GM23338 (cell line): ENCODE results near the gene THSD1. TPM values are rescaled to one million over a fixed set of nuclear protein-coding genes. Genes with fewer than 3 reads are reported as not detected.

ENCODE experiments used
- ATAC-seq: fragments of 200-7000 bp; cut with Tn5 transposase; 3 replicates; pipeline ENCODE4 v1.9.1; 2020
- DNase-seq: peaks from one replicate; pipeline ENCODE4 v3.0.0-alpha.2; 2015; ENCODE audit warnings: low spot score
- H2AFZ ChIP-seq: fragments of 200-600 bp; sonication (generic); 2 replicates; pipeline ENCODE4 v1.8.0; 2016; ENCODE audit warnings: antibody characterized with exemption, mild to moderate bottlenecking, moderate library complexity
- H3F3A ChIP-seq: fragments of 200-600 bp; sonication (generic); replicated peaks from 2 replicates; pipeline ENCODE4 v1.8.0; 2017; ENCODE audit warnings: antibody characterized with exemption, mixed run types, low read depth
- H3K27ac ChIP-seq: fragments of 200-600 bp; sonication (generic); 2 replicates; pipeline ENCODE4 v1.6.1; 2016; ENCODE audit warnings: low read depth
- H3K27me3 ChIP-seq: fragments of 200-600 bp; sonication (generic); 2 replicates; pipeline ENCODE4 v1.8.0; 2016; ENCODE audit warnings: mild to moderate bottlenecking, mixed run types, moderate library complexity; ENCODE audit not compliant: insufficient read depth
- H3K36me3 ChIP-seq: fragments of 200-600 bp; sonication (generic); 2 replicates; pipeline ENCODE4 v1.8.0; 2016; ENCODE audit warnings: mild to moderate bottlenecking; ENCODE audit not compliant: insufficient read depth
- H3K4me1 ChIP-seq: fragments of 200-600 bp; sonication (generic); 2 replicates; pipeline ENCODE4 v1.8.0; 2016; ENCODE audit warnings: mild to moderate bottlenecking, moderate library complexity; ENCODE audit not compliant: insufficient read depth
- H3K4me2 ChIP-seq: fragments of 200-600 bp; sonication (generic); 2 replicates; pipeline ENCODE4 v1.7.1; 2017; ENCODE audit warnings: mixed run types
- H3K4me3 ChIP-seq: fragments of 200-600 bp; sonication (generic); 2 replicates; pipeline ENCODE4 v1.6.1; 2016; ENCODE audit warnings: mixed run types
- H3K79me2 ChIP-seq: fragments of 200-600 bp; sonication (generic); replicated peaks from 2 replicates; pipeline ENCODE4 v1.8.0; 2017; ENCODE audit warnings: mild to moderate bottlenecking; ENCODE audit not compliant: insufficient read depth
- H3K9me2 ChIP-seq: fragments of 200-600 bp; sonication (generic); 2 replicates; pipeline ENCODE4 v1.8.0; 2017; ENCODE audit not compliant: insufficient read depth
- H4K20me1 ChIP-seq: fragments of 200-600 bp; sonication (generic); replicated peaks from 2 replicates; pipeline ENCODE4 v1.8.0; 2017; ENCODE audit warnings: mild to moderate bottlenecking; ENCODE audit not compliant: insufficient read depth
- H3K27ac Mint-ChIP-seq: 2 replicates; pipeline ENCODE4 v1.8.0; 2020; ENCODE audit warnings: inconsistent platforms, mild to moderate bottlenecking, moderate library complexity, mixed read lengths
- H3K27me3 Mint-ChIP-seq: 3 replicates; pipeline ENCODE4 v1.8.0; 2022; ENCODE audit warnings: low read depth, mild to moderate bottlenecking, moderate library complexity, mixed read lengths, inconsistent platforms; ENCODE audit not compliant: insufficient read depth, poor library complexity
- H3K36me3 Mint-ChIP-seq: 3 replicates; pipeline ENCODE4 v1.8.0; 2021; ENCODE audit warnings: low read depth, mild to moderate bottlenecking, inconsistent platforms, moderate library complexity, mixed read lengths
- H3K4me1 Mint-ChIP-seq: 3 replicates; pipeline ENCODE4 v1.8.0; 2020; ENCODE audit warnings: mild to moderate bottlenecking, inconsistent platforms, mixed read lengths
- H3K4me3 Mint-ChIP-seq: 3 replicates; pipeline ENCODE4 v1.8.0; 2021; ENCODE audit warnings: moderate library complexity, mild to moderate bottlenecking, inconsistent platforms, mixed read lengths
- H3K9me3 Mint-ChIP-seq: 3 replicates; pipeline ENCODE4 v1.8.0; 2020; ENCODE audit warnings: moderate library complexity, mild to moderate bottlenecking, inconsistent platforms, mixed read lengths
- EZH2 ChIP-seq: fragments of 200-600 bp; sonication (generic); IDR thresholded peaks from one replicate; pipeline ENCODE4 v1.8.0; 2017; ENCODE audit warnings: antibody characterized with exemption, mild to moderate bottlenecking, low read depth; ENCODE audit not compliant: unreplicated experiment
- NANOG ChIP-seq: IDR thresholded peaks from 2 replicates; pipeline ENCODE4 v1.6.1; 2016; ENCODE audit warnings: antibody characterized with exemption, borderline replicate concordance
- ZNF114 ChIP-seq: fragments of 250-450 bp; sonication (Bioruptor Pico); IDR thresholded peaks from 2 replicates; pipeline ENCODE4 v1.5.0; 2020; ENCODE audit warnings: mild to moderate bottlenecking, moderate library complexity
- ZNF331 ChIP-seq: fragments of 250-450 bp; sonication (Bioruptor Pico); IDR thresholded peaks from 2 replicates; pipeline ENCODE4 v1.5.0; 2020; ENCODE audit warnings: low read depth, mild to moderate bottlenecking, moderate library complexity
- polyA plus RNA-seq: library from polyadenylated mRNA; unstranded; fragments of >200 nt; fragmentation: Nextera tagmentation; extraction: Ambion mirVana; gene quantifications from 2 replicates; pipeline ENCODE4 v1.2.1, GENCODE V29; 2016
- total RNA-seq: library from RNA; depleted of rRNA; stranded (reverse); fragments of >200 nt; shearing (Covaris generic); gene quantifications from 2 replicates; pipeline ENCODE4 v1.2.3, GENCODE V29; 2014
- TF ChIP-seq, protein P1 (sequence below): fragments of 250-450 bp; sonication (Bioruptor Pico); IDR thresholded peaks from 2 replicates; pipeline ENCODE4 v1.5.0; 2020; ENCODE audit warnings: mild to moderate bottlenecking, moderate library complexity
- TF ChIP-seq, protein P2 (sequence below): IDR thresholded peaks from one replicate; pipeline ENCODE4 v1.6.1; 2018; ENCODE audit warnings: antibody characterized with exemption; ENCODE audit not compliant: unreplicated experiment

THSD1 gene
- total and polyA plus RNA-seq, 2 experiments from 2014 or later: 0.69 TPM; not detected in 1

DNA sequence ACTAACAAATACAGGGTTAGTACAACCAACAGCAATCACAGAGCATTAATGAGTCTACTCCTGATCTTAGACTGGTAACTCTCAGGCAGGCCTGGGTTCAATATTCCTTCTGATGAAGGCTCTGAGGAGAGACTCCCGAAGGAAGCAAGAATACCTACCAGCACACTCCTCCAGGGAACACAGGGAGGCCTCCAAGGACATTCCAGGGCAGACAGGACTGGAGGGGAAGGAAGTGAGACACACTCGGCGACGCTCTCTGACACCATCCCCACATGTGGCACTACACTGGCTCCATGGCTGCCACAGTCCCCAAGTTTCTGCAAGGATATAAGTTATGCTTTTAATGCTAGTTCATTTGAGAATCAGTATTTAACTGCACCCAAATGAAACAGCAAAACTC is 20.1 kb downstream of the THSD1 start (continued):
- TF ChIP-seq, protein P1, sequence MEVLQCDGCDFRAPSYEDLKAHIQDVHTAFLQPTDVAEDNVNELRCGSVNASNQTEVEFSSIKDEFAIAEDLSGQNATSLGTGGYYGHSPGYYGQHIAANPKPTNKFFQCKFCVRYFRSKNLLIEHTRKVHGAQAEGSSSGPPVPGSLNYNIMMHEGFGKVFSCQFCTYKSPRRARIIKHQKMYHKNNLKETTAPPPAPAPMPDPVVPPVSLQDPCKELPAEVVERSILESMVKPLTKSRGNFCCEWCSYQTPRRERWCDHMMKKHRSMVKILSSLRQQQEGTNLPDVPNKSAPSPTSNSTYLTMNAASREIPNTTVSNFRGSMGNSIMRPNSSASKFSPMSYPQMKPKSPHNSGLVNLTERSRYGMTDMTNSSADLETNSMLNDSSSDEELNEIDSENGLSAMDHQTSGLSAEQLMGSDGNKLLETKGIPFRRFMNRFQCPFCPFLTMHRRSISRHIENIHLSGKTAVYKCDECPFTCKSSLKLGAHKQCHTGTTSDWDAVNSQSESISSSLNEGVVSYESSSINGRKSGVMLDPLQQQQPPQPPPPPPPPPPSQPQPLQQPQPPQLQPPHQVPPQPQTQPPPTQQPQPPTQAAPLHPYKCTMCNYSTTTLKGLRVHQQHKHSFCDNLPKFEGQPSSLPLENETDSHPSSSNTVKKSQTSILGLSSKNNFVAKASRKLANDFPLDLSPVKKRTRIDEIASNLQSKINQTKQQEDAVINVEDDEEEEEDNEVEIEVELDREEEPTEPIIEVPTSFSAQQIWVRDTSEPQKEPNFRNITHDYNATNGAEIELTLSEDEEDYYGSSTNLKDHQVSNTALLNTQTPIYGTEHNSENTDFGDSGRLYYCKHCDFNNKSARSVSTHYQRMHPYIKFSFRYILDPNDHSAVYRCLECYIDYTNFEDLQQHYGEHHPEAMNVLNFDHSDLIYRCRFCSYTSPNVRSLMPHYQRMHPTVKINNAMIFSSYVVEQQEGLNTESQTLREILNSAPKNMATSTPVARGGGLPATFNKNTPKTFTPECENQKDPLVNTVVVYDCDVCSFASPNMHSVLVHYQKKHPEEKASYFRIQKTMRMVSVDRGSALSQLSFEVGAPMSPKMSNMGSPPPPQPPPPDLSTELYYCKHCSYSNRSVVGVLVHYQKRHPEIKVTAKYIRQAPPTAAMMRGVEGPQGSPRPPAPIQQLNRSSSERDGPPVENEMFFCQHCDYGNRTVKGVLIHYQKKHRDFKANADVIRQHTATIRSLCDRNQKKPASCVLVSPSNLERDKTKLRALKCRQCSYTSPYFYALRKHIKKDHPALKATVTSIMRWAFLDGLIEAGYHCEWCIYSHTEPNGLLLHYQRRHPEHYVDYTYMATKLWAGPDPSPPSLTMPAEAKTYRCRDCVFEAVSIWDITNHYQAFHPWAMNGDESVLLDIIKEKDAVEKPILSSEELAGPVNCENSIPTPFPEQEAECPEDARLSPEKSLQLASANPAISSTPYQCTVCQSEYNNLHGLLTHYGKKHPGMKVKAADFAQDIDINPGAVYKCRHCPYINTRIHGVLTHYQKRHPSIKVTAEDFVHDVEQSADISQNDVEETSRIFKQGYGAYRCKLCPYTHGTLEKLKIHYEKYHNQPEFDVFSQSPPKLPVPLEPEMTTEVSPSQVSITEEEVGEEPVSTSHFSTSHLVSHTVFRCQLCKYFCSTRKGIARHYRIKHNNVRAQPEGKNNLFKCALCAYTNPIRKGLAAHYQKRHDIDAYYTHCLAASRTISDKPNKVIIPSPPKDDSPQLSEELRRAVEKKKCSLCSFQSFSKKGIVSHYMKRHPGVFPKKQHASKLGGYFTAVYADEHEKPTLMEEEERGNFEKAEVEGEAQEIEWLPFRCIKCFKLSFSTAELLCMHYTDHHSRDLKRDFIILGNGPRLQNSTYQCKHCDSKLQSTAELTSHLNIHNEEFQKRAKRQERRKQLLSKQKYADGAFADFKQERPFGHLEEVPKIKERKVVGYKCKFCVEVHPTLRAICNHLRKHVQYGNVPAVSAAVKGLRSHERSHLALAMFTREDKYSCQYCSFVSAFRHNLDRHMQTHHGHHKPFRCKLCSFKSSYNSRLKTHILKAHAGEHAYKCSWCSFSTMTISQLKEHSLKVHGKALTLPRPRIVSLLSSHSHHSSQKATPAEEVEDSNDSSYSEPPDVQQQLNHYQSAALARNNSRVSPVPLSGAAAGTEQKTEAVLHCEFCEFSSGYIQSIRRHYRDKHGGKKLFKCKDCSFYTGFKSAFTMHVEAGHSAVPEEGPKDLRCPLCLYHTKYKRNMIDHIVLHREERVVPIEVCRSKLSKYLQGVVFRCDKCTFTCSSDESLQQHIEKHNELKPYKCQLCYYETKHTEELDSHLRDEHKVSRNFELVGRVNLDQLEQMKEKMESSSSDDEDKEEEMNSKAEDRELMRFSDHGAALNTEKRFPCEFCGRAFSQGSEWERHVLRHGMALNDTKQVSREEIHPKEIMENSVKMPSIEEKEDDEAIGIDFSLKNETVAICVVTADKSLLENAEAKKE (CRISPR knock-in tag): no peak
- no peak for TF ChIP-seq EZH2
- TF ChIP-seq ZNF114: no peak
- TF ChIP-seq NANOG: no peak
- no peak for TF ChIP-seq ZNF331 (CRISPR knock-in tag)
- TF ChIP-seq, protein P2, sequence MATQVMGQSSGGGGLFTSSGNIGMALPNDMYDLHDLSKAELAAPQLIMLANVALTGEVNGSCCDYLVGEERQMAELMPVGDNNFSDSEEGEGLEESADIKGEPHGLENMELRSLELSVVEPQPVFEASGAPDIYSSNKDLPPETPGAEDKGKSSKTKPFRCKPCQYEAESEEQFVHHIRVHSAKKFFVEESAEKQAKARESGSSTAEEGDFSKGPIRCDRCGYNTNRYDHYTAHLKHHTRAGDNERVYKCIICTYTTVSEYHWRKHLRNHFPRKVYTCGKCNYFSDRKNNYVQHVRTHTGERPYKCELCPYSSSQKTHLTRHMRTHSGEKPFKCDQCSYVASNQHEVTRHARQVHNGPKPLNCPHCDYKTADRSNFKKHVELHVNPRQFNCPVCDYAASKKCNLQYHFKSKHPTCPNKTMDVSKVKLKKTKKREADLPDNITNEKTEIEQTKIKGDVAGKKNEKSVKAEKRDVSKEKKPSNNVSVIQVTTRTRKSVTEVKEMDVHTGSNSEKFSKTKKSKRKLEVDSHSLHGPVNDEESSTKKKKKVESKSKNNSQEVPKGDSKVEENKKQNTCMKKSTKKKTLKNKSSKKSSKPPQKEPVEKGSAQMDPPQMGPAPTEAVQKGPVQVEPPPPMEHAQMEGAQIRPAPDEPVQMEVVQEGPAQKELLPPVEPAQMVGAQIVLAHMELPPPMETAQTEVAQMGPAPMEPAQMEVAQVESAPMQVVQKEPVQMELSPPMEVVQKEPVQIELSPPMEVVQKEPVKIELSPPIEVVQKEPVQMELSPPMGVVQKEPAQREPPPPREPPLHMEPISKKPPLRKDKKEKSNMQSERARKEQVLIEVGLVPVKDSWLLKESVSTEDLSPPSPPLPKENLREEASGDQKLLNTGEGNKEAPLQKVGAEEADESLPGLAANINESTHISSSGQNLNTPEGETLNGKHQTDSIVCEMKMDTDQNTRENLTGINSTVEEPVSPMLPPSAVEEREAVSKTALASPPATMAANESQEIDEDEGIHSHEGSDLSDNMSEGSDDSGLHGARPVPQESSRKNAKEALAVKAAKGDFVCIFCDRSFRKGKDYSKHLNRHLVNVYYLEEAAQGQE: no peak

DNA sequence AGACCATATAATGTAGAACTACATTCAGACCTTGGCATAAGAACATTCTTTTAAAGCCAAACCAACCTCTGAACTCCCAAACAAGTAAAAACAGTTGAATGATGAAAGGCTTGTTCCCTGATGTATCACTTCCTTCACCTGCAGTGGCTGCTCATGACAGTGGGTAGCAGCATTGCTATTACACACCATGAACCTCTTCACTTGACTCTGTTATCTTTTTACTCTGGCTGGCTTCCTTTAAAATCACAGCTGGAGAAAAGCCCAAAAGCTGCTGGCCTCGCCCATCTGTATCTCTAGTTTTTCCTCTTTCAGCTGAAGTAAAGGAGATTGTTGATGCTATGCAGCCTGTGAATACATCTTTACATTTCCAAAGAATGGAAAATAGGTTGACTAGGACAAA is 22.6 kb downstream of the THSD1 start:
- Histone ChIP-seq H3K4me1 (no peaks in the 10 kb centered on the region), H3K27ac (no peak overlapping the region), H3K36me3 (no peaks in the 10 kb centered on the region), H3K4me3 (no peak overlapping the region), H2AFZ (no peak overlapping the region), H3F3A (no peaks in the 10 kb centered on the region), H3K27me3 (no peaks in the 10 kb centered on the region), H3K9me2 (no peaks in the 10 kb centered on the region), H3K4me2 (no peak overlapping the region), H3K79me2 (no peaks in the 10 kb centered on the region), H4K20me1 (no peaks in the 10 kb centered on the region)
- Mint-ChIP-seq H3K4me1 (no peaks in the 10 kb centered on the region), H3K27ac (no peak overlapping the region), H3K36me3 (no peaks in the 10 kb centered on the region), H3K27me3 (no peaks in the 10 kb centered on the region), H3K9me3 (no peaks in the 10 kb centered on the region), H3K4me3 (no peak overlapping the region)
- DNase-seq (no peak), ATAC-seq (no peak)
- TF ChIP-seq, protein P1 (CRISPR knock-in tag): no peak
- no peak for TF ChIP-seq NANOG
